ENCODE data around the gene CD164.
"Not testable (repeated sequence)": the region's sequence is repeated elsewhere in the genome, so short reads cannot be mapped to it uniquely, and the experiment has no call there.

CD164 gene

GRCh38 chr6:109373762-109374161 is 8.5 kb downstream of the CD164 start:
- DNase-seq = peak; percentile 91

GRCh38 chr6:109373331-109373730 is 8.9 kb downstream of the CD164 start:
- DNase-seq = no peak

- DNase-seq = peak; percentile 59
These were observed 10.1 kb downstream of the CD164 start for GRCh38 chr6:109372130-109372529.

- no peak for DNase-seq
These were observed 11.5 kb downstream of the CD164 start for GRCh38 chr6:109370792-109371191.

GRCh38 chr6:109370336-109370735 is 11.9 kb downstream of the CD164 start:
- DNase-seq = no peak

- DNase-seq = no peak
These were observed 12.5 kb downstream of the CD164 start for GRCh38 chr6:109369728-109370127.

- DNase-seq = not testable (repeated sequence)
These were observed 17.7 kb downstream of the CD164 start for GRCh38 chr6:109364382-109365078.

GRCh38 chr6:109363753-109364152 is 18.5 kb downstream of the CD164 start:
- DNase-seq = no peak

- no peak for DNase-seq
These were observed 20.0 kb downstream of the CD164 start for GRCh38 chr6:109362102-109362884.

GRCh38 chr6:109360791-109361190 is 21.5 kb downstream of the CD164 start:
- DNase-seq = no peak

- no peak for DNase-seq
These were observed 22.0 kb downstream of the CD164 start for GRCh38 chr6:109360281-109360680.

- no peak for DNase-seq
These were observed 23.0 kb downstream of the CD164 start for GRCh38 chr6:109359248-109359647.

- no peak for DNase-seq
These were observed 24.1 kb downstream of the CD164 start for GRCh38 chr6:109358204-109358603.

GRCh38 chr6:109356237-109356636 is 26.0 kb downstream of the CD164 start:
- no peak for DNase-seq

GRCh38 chr6:109351231-109352130 is 30.8 kb downstream of the CD164 start:
- DNase-seq = no peak

GRCh38 chr6:109349419-109349987 is 32.8 kb downstream of the CD164 start:
- no peak for DNase-seq

GRCh38 chr6:109348226-109348625 is 34.0 kb downstream of the CD164 start:
- DNase-seq = peak; percentile 39

- DNase-seq = no peak
These were observed 34.5 kb downstream of the CD164 start for GRCh38 chr6:109347779-109348178.

- DNase-seq = no peak
These were observed 36.3 kb downstream of the CD164 start for GRCh38 chr6:109345986-109346385.

GRCh38 chr6:109344226-109344625 is 38.0 kb downstream of the CD164 start:
- no peak for DNase-seq

GRCh38 chr6:109343518-109343917 is 38.7 kb downstream of the CD164 start:
- DNase-seq = no peak

GRCh38 chr6:109342911-109343310 is 39.4 kb downstream of the CD164 start:
- DNase-seq = no peak

GRCh38 chr6:109342506-109342905 is 39.8 kb downstream of the CD164 start:
- DNase-seq = no peak
